IgD-negative memory B cell (primary cell): Measurements from ENCODE around the gene AGAP1. TPM values are rescaled to one million over a fixed set of nuclear protein-coding genes. Genes with fewer than 3 reads are reported as not detected.

Experiments used
- H3K27ac Mint-ChIP-seq, 3 donors: one replicate each; pipeline ENCODE4 v1.8.0; 2020 to 2022; ENCODE audit warnings: mild to moderate bottlenecking in 3 of 3, mixed read lengths in 3 of 3, moderate library complexity in 1 of 3
- H3K27me3 Mint-ChIP-seq: one replicate; pipeline ENCODE4 v1.8.0; 2021; ENCODE audit warnings: mixed read lengths
- H3K36me3 Mint-ChIP-seq: one replicate; pipeline ENCODE4 v1.8.0; 2020; ENCODE audit warnings: mild to moderate bottlenecking, mixed read lengths
- H3K4me1 Mint-ChIP-seq, 3 donors: one replicate each; pipeline ENCODE4 v1.8.0; 2020 to 2022; ENCODE audit warnings: mixed read lengths in 3 of 3, mild to moderate bottlenecking in 1 of 3
- H3K4me3 Mint-ChIP-seq, 4 donors: one replicate each; pipeline ENCODE4 v1.8.0; 2020 to 2022; ENCODE audit warnings: mild to moderate bottlenecking in 4 of 4, mixed read lengths in 4 of 4, moderate library complexity in 3 of 4
- H3K9me3 Mint-ChIP-seq, 3 donors: one replicate each; pipeline ENCODE4 v1.8.0; 2020 to 2021; ENCODE audit warnings: mixed read lengths in 3 of 3, mild to moderate bottlenecking in 1 of 3
- polyA plus RNA-seq: library from polyadenylated mRNA; unstranded; fragments of 300-500 nt; fragmentation: Illumina TruSeq; gene quantifications from one replicate; pipeline ENCODE4 v1.2.3, GENCODE V29; 2021

Gene AGAP1
- polyA plus RNA-seq, 1 donor from 2014 or later, result not detected

- Mint-ChIP-seq H3K4me3 (no peak overlapping the region), H3K36me3 (peaks cover 1% of the 10 kb centered on the region), H3K27ac (no peak overlapping the region), H3K9me3 (peaks cover 0 to 1% (median 0%) of the 10 kb centered on the region in 3 donors), H3K4me1 (no peaks in the 10 kb centered on the region), H3K27me3 (no peaks in the 10 kb centered on the region)
Measured at GRCh38 chr2:235852526-235852920, 358.7 kb downstream of the AGAP1 start.

GRCh38 chr2:235854276-235854675, 360.4 kb downstream of the AGAP1 start:
- Mint-ChIP-seq H3K4me1 (no peaks in the 10 kb centered on the region), H3K9me3 (peaks cover 0 to 1% (median 0%) of the 10 kb centered on the region in 3 donors), H3K27ac (no peak overlapping the region), H3K36me3 (peaks cover 1% of the 10 kb centered on the region), H3K27me3 (no peaks in the 10 kb centered on the region), H3K4me3 (no peak overlapping the region)

GRCh38 chr2:235855011-235855410, 361.2 kb downstream of the AGAP1 start:
- no peak overlapping the region for H3K27ac Mint-ChIP-seq
- no peaks in the 10 kb centered on the region for H3K4me1 Mint-ChIP-seq
- H3K27me3 Mint-ChIP-seq, result no peaks in the 10 kb centered on the region
- no peak overlapping the region for H3K4me3 Mint-ChIP-seq
- peaks cover 0 to 1% (median 0%) of the 10 kb centered on the region in 3 donors for H3K9me3 Mint-ChIP-seq
- H3K36me3 Mint-ChIP-seq, result peaks cover 1% of the 10 kb centered on the region

DNA sequence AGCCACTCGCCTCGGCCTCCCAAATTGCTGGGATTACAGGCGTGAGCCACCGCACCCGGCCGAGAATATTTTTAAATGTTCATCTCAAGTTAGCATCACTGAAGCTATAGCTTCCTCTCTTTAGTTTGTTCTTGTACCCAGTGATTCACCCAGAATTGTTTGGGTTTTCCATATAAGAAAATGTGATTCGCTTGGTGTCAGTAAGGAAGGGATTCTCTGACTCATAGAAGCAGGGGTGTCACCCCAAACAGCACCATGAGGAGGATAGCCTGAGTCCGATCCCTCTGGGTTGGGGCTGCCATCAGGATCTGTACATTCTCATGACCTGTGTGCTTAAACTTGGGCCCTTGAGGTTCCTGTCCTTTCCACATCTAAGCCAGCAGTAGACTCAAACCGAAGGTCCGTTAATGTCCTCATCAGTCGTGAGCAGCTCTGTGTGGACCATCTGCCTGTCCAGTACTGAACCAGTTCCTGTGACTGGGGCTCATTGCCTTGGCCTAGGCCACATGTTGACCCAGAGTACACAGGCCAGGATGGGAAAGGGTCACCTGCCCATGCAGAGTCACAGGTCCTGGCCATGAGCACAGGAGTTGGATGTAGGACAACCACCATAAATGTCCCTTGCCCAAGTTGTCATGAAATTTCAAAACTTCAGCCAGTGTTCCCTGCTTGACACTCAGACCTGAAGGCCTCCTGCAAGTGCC, 362.5 kb downstream of the AGAP1 start:
- H3K9me3 Mint-ChIP-seq, result peaks cover 0 to 1% (median 0%) of the 10 kb centered on the region in 3 donors
- H3K4me1 Mint-ChIP-seq, result no peaks in the 10 kb centered on the region
- H3K4me3 Mint-ChIP-seq, result no peak overlapping the region
- peaks cover 1% of the 10 kb centered on the region for H3K36me3 Mint-ChIP-seq
- no peaks in the 10 kb centered on the region for H3K27me3 Mint-ChIP-seq
- peak overlapping the region in 1 of 3 donors; percentile 59 for H3K27ac Mint-ChIP-seq

- Mint-ChIP-seq H3K27ac (no peak overlapping the region), H3K4me1 (no peaks in the 10 kb centered on the region), H3K27me3 (no peaks in the 10 kb centered on the region), H3K4me3 (no peak overlapping the region), H3K36me3 (peaks cover 1% of the 10 kb centered on the region), H3K9me3 (peaks cover 0 to 1% (median 0%) of the 10 kb centered on the region in 3 donors)
Measured at GRCh38 chr2:235857598-235857997, 363.8 kb downstream of the AGAP1 start.

GRCh38 chr2:235858881-235859280, 365.0 kb downstream of the AGAP1 start:
- no peak overlapping the region for H3K4me3 Mint-ChIP-seq
- H3K27ac Mint-ChIP-seq, result no peak overlapping the region
- H3K27me3 Mint-ChIP-seq, result peaks cover 4% of the 10 kb centered on the region
- H3K36me3 Mint-ChIP-seq, result peaks cover 1% of the 10 kb centered on the region
- H3K9me3 Mint-ChIP-seq, result peaks cover 0 to 3% (median 0%) of the 10 kb centered on the region in 3 donors
- H3K4me1 Mint-ChIP-seq, result no peaks in the 10 kb centered on the region

- Mint-ChIP-seq H3K27ac (no peak overlapping the region), H3K4me3 (no peak overlapping the region), H3K27me3 (peaks cover 10% of the 10 kb centered on the region), H3K4me1 (no peaks in the 10 kb centered on the region), H3K9me3 (peaks cover 0 to 2% (median 0%) of the 10 kb centered on the region in 3 donors), H3K36me3 (no peaks in the 10 kb centered on the region)
Measured at GRCh38 chr2:235859651-235860050, 365.8 kb downstream of the AGAP1 start.

- H3K27ac Mint-ChIP-seq, result no peak overlapping the region
- H3K36me3 Mint-ChIP-seq, result no peaks in the 10 kb centered on the region
- no peaks in the 10 kb centered on the region for H3K4me1 Mint-ChIP-seq
- peaks cover 11% of the 10 kb centered on the region for H3K27me3 Mint-ChIP-seq
- peaks cover 0 to 2% (median 0%) of the 10 kb centered on the region in 3 donors for H3K9me3 Mint-ChIP-seq
- no peak overlapping the region for H3K4me3 Mint-ChIP-seq
Measured at GRCh38 chr2:235860111-235860510, 366.3 kb downstream of the AGAP1 start.

- Mint-ChIP-seq H3K27me3 (peaks cover 11% of the 10 kb centered on the region), H3K4me1 (no peaks in the 10 kb centered on the region), H3K27ac (no peak overlapping the region), H3K4me3 (no peak overlapping the region), H3K9me3 (peaks cover 0 to 2% (median 0%) of the 10 kb centered on the region in 3 donors), H3K36me3 (no peaks in the 10 kb centered on the region)
Measured at GRCh38 chr2:235860871-235861270, 367.0 kb downstream of the AGAP1 start.

DNA sequence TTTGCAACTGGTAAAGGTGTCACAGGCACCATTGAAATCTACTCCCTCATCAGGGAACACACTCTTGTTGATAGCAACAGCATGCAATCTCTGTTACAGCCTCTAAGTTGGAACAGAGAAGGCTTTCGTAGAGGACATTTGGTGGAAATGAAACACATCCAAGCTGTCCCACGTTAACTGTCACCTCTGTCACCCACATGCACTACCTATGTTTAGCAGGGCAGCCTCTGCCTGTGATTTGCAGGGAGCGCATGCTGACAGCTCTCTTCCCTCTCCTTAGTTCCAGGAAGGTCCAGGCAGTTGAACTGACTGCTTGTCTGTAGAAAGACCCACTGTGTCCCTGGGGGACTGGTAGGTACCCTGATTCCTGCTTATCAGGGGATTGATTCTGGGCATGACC, 367.5 kb downstream of the AGAP1 start:
- H3K27me3 Mint-ChIP-seq, result peaks cover 11% of the 10 kb centered on the region
- no peaks in the 10 kb centered on the region for H3K4me1 Mint-ChIP-seq
- no peaks in the 10 kb centered on the region for H3K36me3 Mint-ChIP-seq
- H3K9me3 Mint-ChIP-seq, result peaks cover 0 to 2% (median 0%) of the 10 kb centered on the region in 3 donors
- H3K27ac Mint-ChIP-seq, result no peak overlapping the region
- no peak overlapping the region for H3K4me3 Mint-ChIP-seq

DNA sequence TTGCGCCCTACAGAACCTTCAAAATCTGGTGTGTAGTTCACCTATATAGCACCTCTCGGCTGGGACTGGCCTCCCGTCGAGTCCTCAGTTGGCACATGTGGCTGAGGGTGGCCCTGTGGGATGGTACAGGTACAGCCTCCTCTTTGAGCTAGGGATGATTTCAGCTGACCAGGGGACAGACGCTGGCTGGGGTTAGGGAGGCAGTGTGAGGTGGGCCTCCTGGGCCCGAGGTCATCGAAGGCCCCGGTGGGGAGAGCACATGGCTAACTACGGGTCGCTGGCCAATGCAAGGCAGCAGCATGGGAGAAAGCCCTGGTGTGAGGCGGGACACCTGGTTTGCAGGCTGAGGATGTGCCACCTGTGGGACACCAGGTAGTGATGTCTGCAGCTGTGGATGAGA, 369.6 kb downstream of the AGAP1 start:
- H3K36me3 Mint-ChIP-seq, result no peaks in the 10 kb centered on the region
- H3K4me1 Mint-ChIP-seq, result no peaks in the 10 kb centered on the region
- H3K4me3 Mint-ChIP-seq, result no peak overlapping the region
- peaks cover 11% of the 10 kb centered on the region for H3K27me3 Mint-ChIP-seq
- H3K9me3 Mint-ChIP-seq, result peaks cover 0 to 2% (median 0%) of the 10 kb centered on the region in 3 donors
- no peak overlapping the region for H3K27ac Mint-ChIP-seq

DNA sequence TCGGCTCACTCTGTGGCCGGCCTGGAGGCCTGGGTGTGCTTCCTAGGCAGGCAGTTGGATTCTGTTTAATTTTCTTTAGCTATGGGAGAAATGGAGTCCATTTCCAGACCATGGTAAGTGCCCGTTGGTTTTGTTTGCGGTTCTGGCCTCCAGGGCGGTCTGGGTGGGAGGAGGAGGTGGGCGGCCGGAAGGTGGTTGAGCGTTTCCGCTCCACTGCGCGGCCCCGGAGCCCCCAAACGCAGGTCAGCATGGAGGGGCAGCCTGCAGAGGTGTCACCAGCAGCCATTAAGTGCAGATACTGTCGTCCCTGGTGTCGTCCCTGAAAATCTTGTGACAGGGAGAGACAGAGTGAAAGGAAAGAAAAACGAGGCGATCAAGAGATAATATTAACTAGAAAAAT, 370.5 kb downstream of the AGAP1 start:
- Mint-ChIP-seq H3K36me3 (no peaks in the 10 kb centered on the region), H3K27ac (no peak overlapping the region), H3K27me3 (peaks cover 11% of the 10 kb centered on the region), H3K9me3 (peaks cover 0 to 2% (median 0%) of the 10 kb centered on the region in 3 donors), H3K4me3 (no peak overlapping the region), H3K4me1 (no peaks in the 10 kb centered on the region)

- H3K9me3 Mint-ChIP-seq, result peaks cover 0 to 4% (median 0%) of the 10 kb centered on the region in 3 donors
- H3K27ac Mint-ChIP-seq, result no peak overlapping the region
- H3K4me3 Mint-ChIP-seq, result no peak overlapping the region
- H3K4me1 Mint-ChIP-seq, result no peaks in the 10 kb centered on the region
- peaks cover 11% of the 10 kb centered on the region for H3K27me3 Mint-ChIP-seq
- no peaks in the 10 kb centered on the region for H3K36me3 Mint-ChIP-seq
Measured at GRCh38 chr2:235864733-235865515, 371.1 kb downstream of the AGAP1 start.

- Mint-ChIP-seq H3K4me3 (no peak overlapping the region), H3K4me1 (no peaks in the 10 kb centered on the region), H3K36me3 (no peaks in the 10 kb centered on the region), H3K27me3 (peaks cover 11% of the 10 kb centered on the region), H3K27ac (no peak overlapping the region), H3K9me3 (peaks cover 3 to 7% (median 6%) of the 10 kb centered on the region in 3 donors)
Measured at GRCh38 chr2:235866373-235866772, 372.5 kb downstream of the AGAP1 start.

GRCh38 chr2:235868224-235868623, 374.4 kb downstream of the AGAP1 start:
- Mint-ChIP-seq H3K36me3 (no peaks in the 10 kb centered on the region), H3K27me3 (peaks cover 11% of the 10 kb centered on the region), H3K9me3 (peaks cover 3 to 8% (median 7%) of the 10 kb centered on the region in 3 donors), H3K27ac (peak overlapping the region in 1 of 3 donors; percentile 46), H3K4me1 (no peaks in the 10 kb centered on the region), H3K4me3 (no peak overlapping the region)
